DND-41 (cell line): ENCODE measurements around the gene RPS3.

ENCODE experiments used
- CTCF ChIP-seq: IDR thresholded peaks from 2 replicates; pipeline ENCODE4 v1.5.1; 2012; ENCODE audit warnings: borderline replicate concordance, low read length, moderate library complexity, mild to moderate bottlenecking; ENCODE audit not compliant: poor library complexity, severe bottlenecking; ENCODE audit errors: extremely low read depth
- EZH2 ChIP-seq: IDR thresholded peaks from 3 replicates; pipeline ENCODE4 v1.6.1; 2012; ENCODE audit warnings: borderline replicate concordance, low read depth, mild to moderate bottlenecking, moderate library complexity, low read length, inconsistent platforms; ENCODE audit not compliant: severe bottlenecking

DNA sequence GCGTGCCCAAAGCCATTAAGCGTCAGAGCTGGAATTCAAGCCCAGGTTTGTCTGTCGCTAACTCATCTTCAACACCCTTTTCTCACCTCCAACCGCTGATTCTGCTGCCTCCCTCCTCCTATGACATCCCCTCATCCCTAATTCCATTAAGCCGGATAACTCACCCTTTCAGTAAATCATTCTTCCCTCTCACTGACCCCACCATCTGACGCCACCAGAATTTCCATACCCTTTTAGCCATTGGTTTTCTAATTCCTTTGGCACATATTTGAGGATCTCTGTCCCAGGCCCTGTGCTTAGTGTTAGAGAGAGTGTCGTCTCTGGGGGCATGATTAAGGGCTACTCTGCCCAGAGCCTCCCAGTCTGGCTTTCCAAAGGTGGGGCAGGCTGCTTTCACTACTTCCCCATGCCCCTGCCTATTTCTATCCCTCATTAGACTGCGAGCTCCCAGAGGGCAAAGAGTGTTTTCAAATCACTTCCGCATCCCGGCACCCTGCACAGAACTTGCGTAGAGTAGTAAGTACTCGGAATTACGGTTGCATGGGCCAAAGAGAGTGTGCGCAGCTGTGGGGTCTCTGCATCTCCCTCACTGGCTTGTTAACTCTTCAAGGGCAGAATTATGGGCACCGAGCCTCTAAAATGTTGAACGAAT is 29.8 kb downstream of the RPS3 start:
- no peak for TF ChIP-seq CTCF
- no peak for TF ChIP-seq EZH2
